Endothelial cell of umbilical vein (primary cell): ENCODE results near the gene CD164L2.

Experiments
- POLR2A ChIP-seq: IDR thresholded peaks from 2 replicates; pipeline ENCODE4 v1.6.1; 2012; ENCODE audit warnings: low read depth, mild to moderate bottlenecking, control low read depth, low read length
- POLR2AphosphoS5 ChIP-seq: IDR thresholded peaks from 2 replicates; pipeline ENCODE4 v1.6.1; 2012; ENCODE audit warnings: low read depth, mild to moderate bottlenecking, control low read depth, low read length, moderate library complexity; ENCODE audit not compliant: insufficient read depth
- TF ChIP-seq, protein P1 (sequence below), 2 donors: IDR thresholded peaks; 1 replicate in 1 of 2; 2 replicates in 1 of 2; pipeline ENCODE4 v1.5.1; 2011; ENCODE audit warnings: low read length in 2 of 2, mild to moderate bottlenecking in 2 of 2, moderate library complexity in 2 of 2, control low read depth in 1 of 2, inconsistent platforms in 1 of 2, low read depth in 1 of 2; ENCODE audit not compliant: insufficient read depth in 1 of 2; ENCODE audit errors: extremely low read depth in 1 of 2

- TF ChIP-seq, protein P1, sequence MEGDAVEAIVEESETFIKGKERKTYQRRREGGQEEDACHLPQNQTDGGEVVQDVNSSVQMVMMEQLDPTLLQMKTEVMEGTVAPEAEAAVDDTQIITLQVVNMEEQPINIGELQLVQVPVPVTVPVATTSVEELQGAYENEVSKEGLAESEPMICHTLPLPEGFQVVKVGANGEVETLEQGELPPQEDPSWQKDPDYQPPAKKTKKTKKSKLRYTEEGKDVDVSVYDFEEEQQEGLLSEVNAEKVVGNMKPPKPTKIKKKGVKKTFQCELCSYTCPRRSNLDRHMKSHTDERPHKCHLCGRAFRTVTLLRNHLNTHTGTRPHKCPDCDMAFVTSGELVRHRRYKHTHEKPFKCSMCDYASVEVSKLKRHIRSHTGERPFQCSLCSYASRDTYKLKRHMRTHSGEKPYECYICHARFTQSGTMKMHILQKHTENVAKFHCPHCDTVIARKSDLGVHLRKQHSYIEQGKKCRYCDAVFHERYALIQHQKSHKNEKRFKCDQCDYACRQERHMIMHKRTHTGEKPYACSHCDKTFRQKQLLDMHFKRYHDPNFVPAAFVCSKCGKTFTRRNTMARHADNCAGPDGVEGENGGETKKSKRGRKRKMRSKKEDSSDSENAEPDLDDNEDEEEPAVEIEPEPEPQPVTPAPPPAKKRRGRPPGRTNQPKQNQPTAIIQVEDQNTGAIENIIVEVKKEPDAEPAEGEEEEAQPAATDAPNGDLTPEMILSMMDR (IDR thresholded peaks at IDR 0.05; ENCODE audit: extremely low read depth in 1 of 2, insufficient read depth in 1 of 2, low read depth in 1 of 2, low read length in 2 of 2), result no peak
- TF ChIP-seq POLR2A (no peak), POLR2AphosphoS5 (no peak)
These were observed 23.2 kb upstream of the CD164L2 start for GRCh38 chr1:27406362-27406680.
